CD4-positive, CD25-positive, alpha-beta regulatory T cell (primary cell): ENCODE measurements around the gene IFITM2. TPM values are rescaled to one million over a fixed set of nuclear protein-coding genes. Genes with fewer than 3 reads are reported as not detected.
"Not testable (repeated sequence)": the region's sequence is repeated elsewhere in the genome, so short reads cannot be mapped to it uniquely, and the experiment has no call there.

Experiments
- ATAC-seq, 2 donors: fragments of 150-1000 bp; cut with Tn5 transposase; one replicate each; pipeline ENCODE4 v1.10.0; 2021; ENCODE audit warnings: low read depth in 2 of 2, moderate number of reproducible peaks in 2 of 2, moderate library complexity in 1 of 2
- DNase-seq, 3 donors: peaks; one replicate each; pipeline versions ENCODE4 v3.0.0 to v3.0.0-alpha.2; 2012 to 2022; ENCODE audit warnings: mixed read lengths in 1 of 3
- H3K27ac ChIP-seq: one replicate; pipeline ENCODE4 v1.7.0; 2013; ENCODE audit warnings: mild to moderate bottlenecking, low read length; ENCODE audit not compliant: insufficient read depth, poor library complexity, severe bottlenecking
- H3K27me3 ChIP-seq: one replicate; pipeline ENCODE4 v1.7.0; 2013; ENCODE audit warnings: low read length; ENCODE audit not compliant: control insufficient read depth, insufficient read depth
- H3K36me3 ChIP-seq: one replicate; pipeline ENCODE4 v1.7.0; 2013; ENCODE audit warnings: mild to moderate bottlenecking, low read length, moderate library complexity; ENCODE audit not compliant: control insufficient read depth, insufficient read depth
- H3K4me1 ChIP-seq: 2 replicates; pipeline ENCODE4 v1.7.0; 2013; ENCODE audit warnings: mild to moderate bottlenecking, low read length; ENCODE audit not compliant: insufficient read depth, control insufficient read depth, poor library complexity, severe bottlenecking
- H3K4me3 ChIP-seq: one replicate; pipeline ENCODE4 v1.7.0; 2013; ENCODE audit warnings: low read depth, mild to moderate bottlenecking, low read length, moderate library complexity
- H3K9me3 ChIP-seq, 2 experiments: 1 replicate in 1 of 2; 2 replicates in 1 of 2; pipeline ENCODE4 v1.7.0; 2013; ENCODE audit warnings: low read length in 2 of 2, mild to moderate bottlenecking in 1 of 2, moderate library complexity in 1 of 2; ENCODE audit not compliant: control insufficient read depth in 2 of 2
- H3K27ac Mint-ChIP-seq, 3 donors: one replicate each; pipeline ENCODE4 v1.8.0; 2020 to 2022; ENCODE audit warnings: mild to moderate bottlenecking in 3 of 3, mixed read lengths in 3 of 3, moderate library complexity in 2 of 3
- H3K27me3 Mint-ChIP-seq: one replicate; pipeline ENCODE4 v1.8.0; 2022; ENCODE audit warnings: mild to moderate bottlenecking, mixed read lengths
- H3K36me3 Mint-ChIP-seq: one replicate; pipeline ENCODE4 v1.8.0; 2020; ENCODE audit warnings: mixed read lengths
- H3K4me1 Mint-ChIP-seq, 4 donors: one replicate each; pipeline ENCODE4 v1.8.0; 2020 to 2022; ENCODE audit warnings: mixed read lengths in 4 of 4, mild to moderate bottlenecking in 1 of 4
- H3K4me3 Mint-ChIP-seq, 4 donors: one replicate each; pipeline ENCODE4 v1.8.0; 2020 to 2022; ENCODE audit warnings: mild to moderate bottlenecking in 4 of 4, mixed read lengths in 4 of 4, moderate library complexity in 3 of 4
- H3K9me3 Mint-ChIP-seq, 7 donors: one replicate each; pipeline ENCODE4 v1.8.0; 2020 to 2022; ENCODE audit warnings: mixed read lengths in 7 of 7, mild to moderate bottlenecking in 3 of 7, moderate library complexity in 2 of 7
- polyA plus RNA-seq, 4 donors: library from polyadenylated mRNA; unstranded; fragments of 300-500 nt; fragmentation: Illumina TruSeq; gene quantifications; one replicate each; pipeline ENCODE4 v1.2.3, GENCODE V29; 2021
- total RNA-seq: library from RNA; stranded (reverse); gene quantifications from one replicate; pipeline ENCODE4 v1.2.3, GENCODE V29; 2022

The IFITM2 gene
- total and polyA plus RNA-seq, 5 donors from 2014 or later, result 376 to 2,097 (median 1,834) TPM

DNA sequence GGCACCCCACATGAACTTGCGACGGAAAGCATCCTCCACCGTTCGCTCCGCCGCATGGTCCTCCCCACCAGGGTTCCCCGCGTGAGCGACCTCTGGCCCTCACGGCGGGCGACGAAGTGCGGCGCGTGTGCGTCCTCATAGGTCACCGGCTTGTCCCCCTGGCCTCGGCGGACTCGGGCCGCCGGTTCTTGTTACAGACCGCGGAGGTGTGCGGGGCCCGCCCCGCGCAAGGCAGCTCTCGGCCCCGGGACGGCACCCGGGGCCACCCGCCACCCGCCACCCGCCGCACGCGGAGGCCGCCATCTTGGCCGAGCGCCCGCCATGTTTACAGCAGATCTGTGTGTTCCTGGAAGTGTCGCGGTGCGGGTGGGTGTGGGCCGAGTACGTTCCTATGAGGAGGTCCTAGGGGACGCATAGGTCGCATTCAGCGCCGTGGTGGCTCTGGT lies 3.5 kb upstream of the IFITM2 start:
- no peak overlapping the region for H3K4me3 ChIP-seq
- H3K9me3 Mint-ChIP-seq, result no peaks in the 10 kb centered on the region
- DNase-seq (no peak), ATAC-seq (no peak)
- no peaks in the 10 kb centered on the region for H3K9me3 ChIP-seq
- peaks cover 11 to 46% (median 28%) of the 10 kb centered on the region in 4 donors for H3K4me1 Mint-ChIP-seq
- H3K27me3 ChIP-seq, result no peaks in the 10 kb centered on the region
- H3K4me3 Mint-ChIP-seq, result no peak overlapping the region
- H3K27ac Mint-ChIP-seq, result no peak overlapping the region
- no peaks in the 10 kb centered on the region for H3K36me3 Mint-ChIP-seq
- peaks cover 28% of the 10 kb centered on the region for H3K4me1 ChIP-seq
- no peaks in the 10 kb centered on the region for H3K36me3 ChIP-seq
- peaks cover 20% of the 10 kb centered on the region for H3K27me3 Mint-ChIP-seq
- H3K27ac ChIP-seq, result no peak overlapping the region

DNA sequence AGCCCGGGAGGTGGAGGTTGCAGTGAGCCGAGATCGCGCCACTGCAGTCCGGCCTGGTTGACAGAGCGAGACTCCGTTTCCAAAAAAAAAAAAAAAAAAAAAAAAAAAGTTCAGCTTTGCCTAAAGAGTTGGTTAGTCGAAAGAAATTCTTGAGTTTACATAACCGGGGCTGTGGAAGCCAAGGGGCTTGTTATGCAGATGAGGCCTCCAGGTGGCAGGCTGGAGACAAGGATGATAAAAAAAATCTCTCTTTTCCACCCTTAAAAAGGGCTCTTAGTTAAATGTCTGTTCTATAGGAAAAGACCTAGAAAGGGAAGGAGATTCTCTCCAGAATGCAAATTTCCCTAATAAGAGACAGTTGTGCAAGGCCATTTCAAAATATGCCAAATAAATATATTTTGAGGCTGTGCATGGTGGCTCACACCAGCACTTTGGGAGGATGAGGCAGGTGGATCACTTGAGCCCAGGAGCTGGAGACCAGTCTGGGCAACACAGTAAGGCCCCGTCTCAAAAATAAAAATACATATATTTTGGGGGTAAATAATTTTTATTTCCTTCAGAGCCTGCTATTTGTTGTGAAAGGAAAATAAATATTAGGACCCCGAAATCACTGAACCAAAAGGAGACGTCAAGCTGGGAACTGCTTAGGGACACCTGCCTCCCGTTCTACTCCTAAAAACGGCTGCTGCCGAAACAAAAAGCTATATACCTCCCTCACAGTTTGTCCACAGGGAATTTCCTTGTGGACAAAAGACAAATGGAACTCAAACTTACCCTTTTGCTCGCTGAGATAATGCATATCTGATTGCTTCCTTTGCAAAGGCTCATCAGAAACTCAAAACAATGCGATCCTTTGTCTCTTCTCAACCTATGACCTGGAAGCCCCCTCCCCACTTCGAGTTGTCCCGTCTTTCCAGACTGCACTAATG lies 2.4 kb upstream of the IFITM2 start:
- Mint-ChIP-seq H3K27me3 (peaks cover 20% of the 10 kb centered on the region), H3K27ac (peak overlapping the region; percentile 5 to 52 (median 8)), H3K4me1 (peaks cover 17 to 54% (median 35%) of the 10 kb centered on the region in 4 donors), H3K36me3 (no peaks in the 10 kb centered on the region), H3K4me3 (peak overlapping the region; percentile 24 to 87 (median 58)), H3K9me3 (peaks cover 0 to 1% (median 0%) of the 10 kb centered on the region in 7 donors)
- H3K4me3 ChIP-seq, result no peak overlapping the region
- no peaks in the 10 kb centered on the region for H3K36me3 ChIP-seq
- H3K9me3 ChIP-seq, result no peaks in the 10 kb centered on the region
- ATAC-seq, result peak in 1 of 2 donors; percentile 21
- peak; percentile 43 to 80 (median 71) for DNase-seq
- H3K27ac ChIP-seq, result no peak overlapping the region
- H3K27me3 ChIP-seq, result no peaks in the 10 kb centered on the region
- H3K4me1 ChIP-seq, result peaks cover 39% of the 10 kb centered on the region

DNA sequence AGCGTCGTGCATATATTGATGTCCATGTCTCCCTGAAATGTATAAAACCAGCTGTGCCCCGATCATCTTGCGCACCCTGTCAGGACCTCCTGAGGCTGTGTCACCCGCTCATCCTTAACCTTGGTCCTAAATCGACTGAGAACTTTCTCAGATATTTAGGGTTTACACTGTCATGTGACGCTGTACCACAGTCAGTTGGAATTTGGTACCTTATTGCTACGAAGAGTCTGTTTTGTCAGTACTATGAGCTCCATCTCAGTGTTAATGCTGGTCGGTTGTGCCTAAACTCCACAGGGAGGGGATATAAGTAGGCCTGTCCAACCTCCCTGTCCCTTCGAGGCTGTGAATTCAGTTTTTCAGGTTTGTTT lies 1.8 kb upstream of the IFITM2 start:
- Mint-ChIP-seq H3K4me3 (peak overlapping the region in 3 of 4 donors; percentile 10 to 59 (median 41)), H3K9me3 (peaks cover 0 to 1% (median 0%) of the 10 kb centered on the region in 7 donors), H3K27me3 (peaks cover 15% of the 10 kb centered on the region), H3K27ac (peak overlapping the region in 2 of 3 donors; percentile 5 to 46), H3K4me1 (peaks cover 17 to 51% (median 33%) of the 10 kb centered on the region in 4 donors), H3K36me3 (no peaks in the 10 kb centered on the region)
- H3K4me3 ChIP-seq, result no peak overlapping the region
- no peaks in the 10 kb centered on the region for H3K27me3 ChIP-seq
- no peak for DNase-seq
- no peak for ATAC-seq
- H3K36me3 ChIP-seq, result no peaks in the 10 kb centered on the region
- H3K4me1 ChIP-seq, result peaks cover 39% of the 10 kb centered on the region
- H3K9me3 ChIP-seq, result no peaks in the 10 kb centered on the region
- H3K27ac ChIP-seq, result peak overlapping the region; percentile 14

DNA sequence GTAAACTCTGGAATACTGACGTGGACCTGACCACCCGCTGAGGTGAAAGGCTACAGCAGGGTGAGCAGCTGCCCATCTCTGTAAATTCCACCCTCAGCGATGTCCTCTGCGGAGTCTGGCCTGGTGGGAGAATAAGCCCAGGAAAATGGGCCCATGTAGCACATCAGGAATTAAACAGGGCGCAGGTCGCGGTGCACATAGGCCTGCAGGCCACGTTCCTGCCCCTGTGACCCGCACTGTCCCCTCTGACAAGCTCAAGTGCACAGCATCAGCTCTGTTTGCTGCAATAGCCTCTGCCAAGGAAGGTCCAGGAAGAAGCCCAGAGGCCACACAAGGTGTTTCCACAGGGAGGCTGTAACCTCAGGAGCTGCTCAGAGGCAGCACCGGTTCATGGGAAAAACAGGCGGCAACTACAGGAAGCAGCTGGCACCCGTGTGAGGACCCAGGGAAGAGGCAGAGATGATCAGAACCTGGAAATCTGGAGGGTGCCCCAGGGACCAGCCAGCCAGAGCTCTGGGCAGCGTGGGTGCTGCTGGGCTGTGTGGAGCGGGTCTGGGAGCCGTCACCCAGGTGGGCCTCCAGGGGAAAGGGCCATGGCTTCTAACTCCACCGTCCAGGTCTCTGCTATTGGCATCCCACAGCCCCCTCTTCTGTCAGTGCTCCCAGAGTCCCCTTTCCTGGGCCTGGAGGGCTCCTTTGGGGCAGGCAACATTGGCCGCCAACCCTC lies 808 bp upstream of the IFITM2 start:
- H3K4me3 Mint-ChIP-seq, result peak overlapping the region; percentile 28 to 91 (median 72)
- H3K36me3 Mint-ChIP-seq, result no peaks in the 10 kb centered on the region
- Histone ChIP-seq H3K27me3 (no peaks in the 10 kb centered on the region), H3K36me3 (no peaks in the 10 kb centered on the region), H3K4me3 (no peak overlapping the region), H3K4me1 (peaks cover 42% of the 10 kb centered on the region), H3K9me3 (no peaks in the 10 kb centered on the region), H3K27ac (peak overlapping the region; percentile 79)
- peaks cover 0 to 1% (median 0%) of the 10 kb centered on the region in 7 donors for H3K9me3 Mint-ChIP-seq
- ATAC-seq (no peak), DNase-seq (no peak)
- H3K27ac Mint-ChIP-seq, result peak overlapping the region in 2 of 3 donors; percentile 83 to 100
- H3K27me3 Mint-ChIP-seq, result peaks cover 9% of the 10 kb centered on the region
- peaks cover 17 to 54% (median 34%) of the 10 kb centered on the region in 4 donors for H3K4me1 Mint-ChIP-seq

DNA sequence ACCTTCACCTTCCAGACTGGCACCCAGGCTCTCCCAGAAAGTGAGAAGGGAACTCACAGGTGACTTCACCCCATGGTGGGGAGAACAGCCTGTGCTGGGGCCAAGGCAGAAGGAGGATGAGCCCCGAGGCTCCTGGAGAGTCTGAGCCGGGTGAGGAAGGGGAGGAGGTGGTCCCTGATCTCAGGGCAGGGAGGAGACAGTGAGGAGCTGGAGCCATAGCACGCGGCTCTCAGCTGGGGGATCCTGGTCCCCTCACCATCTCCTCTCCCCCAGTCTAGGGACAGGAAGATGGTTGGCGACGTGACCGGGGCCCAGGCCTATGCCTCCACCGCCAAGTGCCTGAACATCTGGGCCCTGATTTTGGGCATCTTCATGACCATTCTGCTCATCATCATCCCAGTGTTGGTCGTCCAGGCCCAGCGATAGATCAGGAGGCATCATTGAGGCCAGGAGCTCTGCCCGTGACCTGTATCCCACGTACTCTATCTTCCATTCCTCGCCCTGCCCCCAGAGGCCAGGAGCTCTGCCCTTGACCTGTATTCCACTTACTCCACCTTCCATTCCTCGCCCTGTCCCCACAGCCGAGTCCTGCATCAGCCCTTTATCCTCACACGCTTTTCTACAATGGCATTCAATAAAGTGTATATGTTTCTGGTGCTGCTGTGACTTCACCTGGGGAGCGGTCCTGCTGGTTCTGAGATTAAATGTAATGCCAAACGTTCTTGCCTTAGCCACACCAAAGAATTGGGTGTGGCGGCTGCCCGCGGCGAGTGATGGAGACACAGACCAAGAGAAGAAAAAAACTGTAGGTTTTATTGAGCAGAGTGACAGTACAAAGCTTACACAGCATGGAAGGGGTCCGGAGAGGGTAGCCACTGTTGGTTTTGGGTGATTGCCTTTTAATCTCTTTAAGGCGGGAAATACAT lies 1.4 kb downstream of the IFITM2 start:
- peak overlapping the region; percentile 90 to 99 (median 94) for H3K4me3 Mint-ChIP-seq
- ATAC-seq (peak in 1 of 2 donors; percentile 0), DNase-seq (peak in 1 of 3 donors; percentile 55)
- H3K9me3 Mint-ChIP-seq, H3K36me3 Mint-ChIP-seq, H3K9me3 ChIP-seq, H3K27me3 ChIP-seq, H3K27me3 Mint-ChIP-seq, H3K36me3 ChIP-seq: not testable (repeated sequence)
- Histone ChIP-seq H3K4me1 (peaks cover 62% of the 10 kb centered on the region), H3K4me3 (peak overlapping the region; percentile 77), H3K27ac (peak overlapping the region; percentile 79)
- H3K4me1 Mint-ChIP-seq, result peaks cover 12 to 69% (median 37%) of the 10 kb centered on the region in 4 donors
- H3K27ac Mint-ChIP-seq, result peak overlapping the region; percentile 87 to 100 (median 96)

DNA sequence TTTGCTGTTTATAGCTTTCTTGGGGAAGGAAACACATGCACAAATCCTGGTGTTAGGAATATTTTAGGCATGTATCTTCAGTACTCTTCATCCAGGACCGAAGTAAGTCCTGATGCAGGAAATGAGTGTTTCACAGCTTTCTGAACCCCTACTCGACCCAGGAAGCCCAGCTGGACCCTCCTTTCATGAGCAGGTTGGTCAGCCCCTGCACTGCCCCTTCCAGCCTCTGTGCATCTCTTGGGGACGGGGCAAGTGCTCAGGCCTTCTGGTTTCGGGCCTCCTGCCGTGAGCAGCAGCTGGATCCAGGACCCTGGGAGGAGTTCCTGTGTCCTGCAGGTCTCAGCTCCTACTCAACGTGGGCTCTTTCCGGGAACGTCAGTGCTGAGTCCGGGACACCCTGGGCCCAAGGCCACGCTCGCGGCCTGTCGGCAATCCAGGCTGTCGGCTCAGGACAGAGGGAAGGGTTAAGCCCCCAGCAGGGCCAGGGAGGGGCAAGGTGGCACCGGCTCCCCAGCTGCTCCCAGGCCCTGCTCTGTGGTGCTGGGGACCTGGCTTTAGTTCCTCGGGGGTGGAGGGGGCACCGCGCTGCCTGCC lies 2.5 kb downstream of the IFITM2 start:
- peak overlapping the region; percentile 87 to 100 (median 96) for H3K27ac Mint-ChIP-seq
- not testable (repeated sequence) for DNase-seq, H3K9me3 Mint-ChIP-seq, H3K9me3 ChIP-seq, H3K27me3 ChIP-seq, H3K36me3 ChIP-seq, ATAC-seq, H3K36me3 Mint-ChIP-seq
- Histone ChIP-seq H3K27ac (peak overlapping the region; percentile 79), H3K4me1 (peaks cover 61% of the 10 kb centered on the region), H3K4me3 (peak overlapping the region; percentile 77)
- H3K4me1 Mint-ChIP-seq, result peaks cover 9 to 67% (median 35%) of the 10 kb centered on the region in 4 donors
- H3K27me3 Mint-ChIP-seq, result peaks cover 11% of the 10 kb centered on the region
- peak overlapping the region; percentile 90 to 99 (median 94) for H3K4me3 Mint-ChIP-seq
